Kidney (tissue), 14 donors: ENCODE measurements around the gene SAMM50. TPM values are rescaled to one million over a fixed set of nuclear protein-coding genes. Genes with fewer than 3 reads are reported as not detected.

Experiments
- DNase-seq, 5 donors: peaks; one replicate each; pipeline ENCODE4 v3.0.0-alpha.2; 2013 to 2020
- FAIRE-seq: peaks from 2 replicates; lab custom pipeline; 2012; peaks lifted over from hg19 to GRCh38; lab: Jason Lieb, UNC
- H3K27ac ChIP-seq, 2 donors: one replicate each; pipeline ENCODE4 v1.7.0; 2013; ENCODE audit warnings: low read depth in 2 of 2, low read length in 2 of 2, inconsistent platforms in 1 of 2
- H3K27me3 ChIP-seq: one replicate; pipeline ENCODE4 v1.7.1; 2013; ENCODE audit warnings: low read length, inconsistent platforms; ENCODE audit not compliant: control insufficient read depth, insufficient read depth
- H3K36me3 ChIP-seq, 3 donors: one replicate each; pipeline versions ENCODE4 v1.7.0 to v1.7.1; 2013; ENCODE audit warnings: low read length in 3 of 3, control low read depth in 1 of 3, inconsistent platforms in 1 of 3; ENCODE audit not compliant: insufficient read depth in 3 of 3, control insufficient read depth in 2 of 3
- H3K4me1 ChIP-seq, 3 donors: one replicate each; pipeline versions ENCODE4 v1.7.0 to v1.7.1; 2013; ENCODE audit warnings: low read length in 3 of 3, inconsistent platforms in 1 of 3, low read depth in 1 of 3; ENCODE audit not compliant: control insufficient read depth in 2 of 3, insufficient read depth in 2 of 3
- H3K4me3 ChIP-seq, 3 donors: one replicate each; pipeline versions ENCODE4 v1.7.0 to v1.8.1; 2013; ENCODE audit warnings: low read length in 3 of 3, control low read depth in 1 of 3, inconsistent platforms in 1 of 3
- H3K9ac ChIP-seq, 3 donors: one replicate each; pipeline versions ENCODE4 v1.7.0 to v1.7.1; 2013; ENCODE audit warnings: low read length in 3 of 3, control low read depth in 1 of 3, inconsistent platforms in 1 of 3
- H3K9me3 ChIP-seq, 3 donors: one replicate each; pipeline versions ENCODE4 v1.7.0 to v1.7.1; 2013; ENCODE audit warnings: low read length in 3 of 3, control low read depth in 1 of 3, inconsistent platforms in 1 of 3; ENCODE audit not compliant: control insufficient read depth in 2 of 3, insufficient read depth in 1 of 3
- intact Hi-C: fragments of 100-400 bp; cut with DNase I; formaldehyde crosslinking; loops from one replicate; pipeline ENCODE4 v1.11.1; 2022
- polyA plus RNA-seq: library from polyadenylated mRNA; stranded (reverse); fragments of 350-450 nt; fragmentation: Illumina TruSeq; extraction: RNeasy Lipid Tissue Mini Kit (QIAGEN cat#74804); gene quantifications from one replicate; pipeline ENCODE4 v1.2.3, GENCODE V29; 2014; ENCODE audit warnings: low read depth, low replicate concordance; ENCODE audit not compliant: insufficient read depth
- total RNA-seq: library from RNA; stranded (reverse); fragmentation: NEBNext Ultra II Directional; extraction: Animal tissue kit (Norgen Biotek cat#: 25700); gene quantifications from one replicate; pipeline ENCODE4 v1.2.1, GENCODE V29; 2021
- TF ChIP-seq, protein P1 (sequence below): IDR thresholded peaks from 3 replicates; pipeline ENCODE4 v1.5.1; 2012; ENCODE audit warnings: mild to moderate bottlenecking, moderate library complexity, borderline replicate concordance; ENCODE audit not compliant: insufficient read depth; ENCODE audit errors: extremely low read depth
- donor health status: control.
- donor health status: control.
- donor health status: control.
- donor health status: control.
- donor health status: control.
- donor health status: DM: yes; HTN: yes; CAD: no.
- donor health status: Normal renal cell carcinoma (clear cell type).

The SAMM50 gene
- total and polyA plus RNA-seq, 2 donors from 2014 or later = 34.9 to 57.0 TPM

DNA sequence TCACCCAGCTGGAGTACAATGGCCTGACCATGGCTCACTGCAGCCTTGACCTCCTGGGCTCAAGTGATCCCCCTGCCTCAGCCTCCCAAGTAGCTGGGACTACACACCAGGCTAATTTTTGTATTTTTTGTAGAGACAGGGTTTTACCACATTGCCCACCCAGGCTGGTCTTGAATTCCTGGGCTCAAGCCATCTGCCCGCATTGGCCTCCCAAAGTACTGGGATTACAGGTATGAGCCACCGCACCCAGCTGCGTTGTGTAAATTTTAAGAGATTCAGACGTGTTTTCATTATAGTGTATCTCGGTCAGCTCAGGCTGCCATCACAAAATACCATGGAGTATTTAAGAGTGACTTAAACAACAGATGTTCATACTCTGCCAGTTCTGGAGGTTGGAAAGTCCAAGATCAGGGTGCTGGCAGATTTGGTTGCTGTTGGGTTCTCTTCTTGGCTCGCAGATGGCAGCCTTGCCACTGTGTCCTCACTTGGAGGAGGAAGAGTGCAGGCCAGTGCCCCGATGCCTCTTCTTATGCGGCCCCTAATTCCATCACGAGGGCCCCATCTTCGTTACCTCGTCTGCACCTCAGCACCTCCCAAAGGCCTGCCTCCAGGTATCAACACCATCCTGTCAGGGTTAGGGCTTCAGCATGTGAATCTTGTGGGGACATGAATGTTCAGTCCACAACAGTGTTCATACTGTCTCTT lies 36.2 kb downstream of the SAMM50 start:
- H3K27me3 ChIP-seq = no peaks in the 10 kb centered on the region
- H3K4me1 ChIP-seq = no peaks in the 10 kb centered on the region
- no peak overlapping the region for H3K27ac ChIP-seq
- intact Hi-C loops = loop anchor here (5.0 to 10.0 kb wide), 2 partner anchors 93 to 636 kb away; no protein-coding TSS in a partner anchor
- H3K36me3 ChIP-seq = peaks cover 3 to 45% (median 31%) of the 10 kb centered on the region in 3 donors
- H3K9ac ChIP-seq = no peak overlapping the region
- no peaks in the 10 kb centered on the region for H3K9me3 ChIP-seq
- no peak for DNase-seq
- no peak overlapping the region for H3K4me3 ChIP-seq
- TF ChIP-seq, protein P1, sequence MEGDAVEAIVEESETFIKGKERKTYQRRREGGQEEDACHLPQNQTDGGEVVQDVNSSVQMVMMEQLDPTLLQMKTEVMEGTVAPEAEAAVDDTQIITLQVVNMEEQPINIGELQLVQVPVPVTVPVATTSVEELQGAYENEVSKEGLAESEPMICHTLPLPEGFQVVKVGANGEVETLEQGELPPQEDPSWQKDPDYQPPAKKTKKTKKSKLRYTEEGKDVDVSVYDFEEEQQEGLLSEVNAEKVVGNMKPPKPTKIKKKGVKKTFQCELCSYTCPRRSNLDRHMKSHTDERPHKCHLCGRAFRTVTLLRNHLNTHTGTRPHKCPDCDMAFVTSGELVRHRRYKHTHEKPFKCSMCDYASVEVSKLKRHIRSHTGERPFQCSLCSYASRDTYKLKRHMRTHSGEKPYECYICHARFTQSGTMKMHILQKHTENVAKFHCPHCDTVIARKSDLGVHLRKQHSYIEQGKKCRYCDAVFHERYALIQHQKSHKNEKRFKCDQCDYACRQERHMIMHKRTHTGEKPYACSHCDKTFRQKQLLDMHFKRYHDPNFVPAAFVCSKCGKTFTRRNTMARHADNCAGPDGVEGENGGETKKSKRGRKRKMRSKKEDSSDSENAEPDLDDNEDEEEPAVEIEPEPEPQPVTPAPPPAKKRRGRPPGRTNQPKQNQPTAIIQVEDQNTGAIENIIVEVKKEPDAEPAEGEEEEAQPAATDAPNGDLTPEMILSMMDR = no peak
- FAIRE-seq = no peak

DNA sequence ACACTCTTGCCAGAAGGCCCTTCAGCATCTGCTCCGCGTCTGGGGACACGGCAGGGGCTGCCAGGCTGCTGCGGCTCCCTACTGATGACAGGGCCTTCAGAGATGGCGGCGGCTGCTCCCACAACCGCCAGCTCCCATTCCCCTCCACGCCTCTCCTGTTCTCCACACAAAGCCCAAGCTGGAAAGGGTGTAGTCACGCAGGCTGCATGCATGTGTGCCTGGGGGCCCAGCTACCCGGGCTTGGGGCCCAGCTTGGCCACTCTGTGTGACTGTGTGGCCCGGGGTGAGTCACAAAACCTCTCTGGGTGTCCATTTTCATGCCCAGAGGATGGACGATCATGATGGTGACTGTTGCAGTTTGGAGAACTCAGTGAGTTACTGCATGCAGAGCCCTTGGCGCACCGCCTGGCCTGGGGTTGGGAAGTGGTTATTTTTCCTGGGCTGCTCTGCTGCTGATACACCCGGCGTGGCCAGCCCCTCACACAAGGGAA lies 37.1 kb downstream of the SAMM50 start:
- DNase-seq (no peak), FAIRE-seq (no peak)

DNA sequence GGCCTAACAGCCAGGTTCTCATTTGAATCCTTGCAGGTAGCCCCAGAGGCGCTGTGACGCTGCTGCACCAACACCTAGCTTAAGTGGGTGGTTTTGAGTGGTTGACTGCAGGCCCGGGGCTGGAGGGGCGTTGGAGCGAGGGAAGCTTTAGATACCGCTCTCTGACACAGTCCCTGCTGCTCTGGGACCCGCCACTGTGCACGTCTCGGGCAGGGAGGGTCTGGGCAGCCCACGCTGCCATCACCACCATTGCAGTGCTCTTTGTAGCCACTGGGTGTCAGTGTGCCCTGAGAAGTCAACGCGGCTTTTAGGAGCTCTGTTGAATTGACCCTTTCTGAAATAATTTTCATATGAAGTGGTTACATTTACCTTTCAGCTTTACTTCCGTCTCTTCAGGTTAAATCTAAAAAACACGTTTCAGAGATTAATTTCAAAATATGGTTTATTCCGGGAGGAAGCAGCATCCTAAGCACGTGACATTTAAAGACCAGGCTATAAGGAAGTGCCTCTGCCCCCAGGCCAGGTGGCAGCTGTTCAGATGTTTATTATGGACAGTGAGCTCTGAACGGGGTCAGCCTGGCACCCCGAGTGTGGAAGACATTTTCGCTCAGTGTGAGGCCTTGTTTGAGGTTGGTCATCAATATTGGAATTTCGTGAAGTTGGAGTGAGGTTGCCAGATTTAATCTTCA lies 38.0 kb downstream of the SAMM50 start:
- intact Hi-C loops = loop anchor here (5.0 to 10.0 kb wide), 2 partner anchors 92 to 634 kb away; no protein-coding TSS in a partner anchor
- H3K4me1 ChIP-seq = no peaks in the 10 kb centered on the region
- H3K27me3 ChIP-seq = no peaks in the 10 kb centered on the region
- FAIRE-seq = no peak
- TF ChIP-seq, protein P1 = peak; percentile 94
- no peak overlapping the region for H3K27ac ChIP-seq
- H3K9ac ChIP-seq = no peak overlapping the region
- peaks cover 3 to 49% (median 31%) of the 10 kb centered on the region in 3 donors for H3K36me3 ChIP-seq
- peak in 4 of 5 donors; percentile 66 to 73 (median 68) for DNase-seq
- no peaks in the 10 kb centered on the region for H3K9me3 ChIP-seq
- no peak overlapping the region for H3K4me3 ChIP-seq

More for the DNA sequence above, 37.1 kb downstream of the SAMM50 start:
- Histone ChIP-seq H3K9me3 (no peaks in the 10 kb centered on the region), H3K4me1 (no peaks in the 10 kb centered on the region), H3K36me3 (peaks cover 3 to 48% (median 34%) of the 10 kb centered on the region in 3 donors), H3K4me3 (no peak overlapping the region), H3K27me3 (no peaks in the 10 kb centered on the region), H3K27ac (no peak overlapping the region), H3K9ac (no peak overlapping the region)
- TF ChIP-seq, protein P1 = no peak
- intact Hi-C loops = loop anchor here (5.0 to 10.0 kb wide), 2 partner anchors 92 to 635 kb away; no protein-coding TSS in a partner anchor
